Left cardiac atrium (tissue), 4 donors: Measurements from ENCODE around the gene GPATCH4. TPM values are rescaled to one million over a fixed set of nuclear protein-coding genes. Genes with fewer than 3 reads are reported as not detected.

Experiments used
- ATAC-seq, 2 donors: fragments of 200-7000 bp; cut with Tn5 transposase; one replicate each; pipeline ENCODE4 v1.9.1; 2020; ENCODE audit warnings: mild to moderate bottlenecking in 2 of 2, moderate library complexity in 2 of 2
- DNase-seq: peaks from one replicate; pipeline ENCODE4 v3.0.0-alpha.2; 2020
- intact Hi-C, 2 donors: fragments of 100-400 bp; cut with DNase I; formaldehyde crosslinking; loops; one replicate each; pipeline versions ENCODE4 v1.14.1 to v1.15.1; 2022 to 2023
- long read RNA-seq: library from polyadenylated mRNA; unstranded; transcript quantifications from one replicate; pipeline ENCODE4 v2.0.0, GENCODE V29; 2021
- total RNA-seq, 2 donors: library from RNA; stranded (reverse); fragmentation: NEBNext Ultra II Directional; extraction: Animal tissue kit (Norgen Biotek cat#: 25700); gene quantifications; one replicate each; pipeline ENCODE4 v1.2.1, GENCODE V29; 2021
- donor health status: DM: no; HTN: yes; CAD: no.
- donor health status: DM: no; HTN: yes; CAD: no; lungs with severe emphysema.
- donor health status: DM: yes; HTN: yes; CAD: no.
- donor health status: Dilated cardiomyopathy.

The GPATCH4 gene
- total RNA-seq: 10 to 100 TPM; 14.6 to 27.0 TPM
- long read RNA-seq, transcript GPATCH4-201 (8 exons, 1,972 nt): major isoform, 10 of 11 reads
- long read RNA-seq, partial matches to known transcripts: 0 of 11 reads
- long read RNA-seq, other reads (novel, unspliced or antisense): 1 of 11 reads

GRCh38 chr1:156601122-156601830 is at the start of gene GPATCH4:
GPATCH4 (minus strand) TSS chr1:156601479.
- intact Hi-C loops: loop anchor here (10.0 kb wide), 2 partner anchors 116 to 216 kb away; no protein-coding TSS in a partner anchor
- DNase-seq: peak; percentile 87

GRCh38 chr1:156648951-156649350 is 47.7 kb upstream of the GPATCH4 start:
- intact Hi-C loops: loop anchor here in 1 of 2 donors (5.0 kb wide), 1 partner anchor 33 kb away; no protein-coding TSS in a partner anchor
- ATAC-seq (no peak), DNase-seq (no peak)

More at GRCh38 chr1:156601122-156601830, at the start of gene GPATCH4:
- ATAC-seq: peak; percentile 90

DNA sequence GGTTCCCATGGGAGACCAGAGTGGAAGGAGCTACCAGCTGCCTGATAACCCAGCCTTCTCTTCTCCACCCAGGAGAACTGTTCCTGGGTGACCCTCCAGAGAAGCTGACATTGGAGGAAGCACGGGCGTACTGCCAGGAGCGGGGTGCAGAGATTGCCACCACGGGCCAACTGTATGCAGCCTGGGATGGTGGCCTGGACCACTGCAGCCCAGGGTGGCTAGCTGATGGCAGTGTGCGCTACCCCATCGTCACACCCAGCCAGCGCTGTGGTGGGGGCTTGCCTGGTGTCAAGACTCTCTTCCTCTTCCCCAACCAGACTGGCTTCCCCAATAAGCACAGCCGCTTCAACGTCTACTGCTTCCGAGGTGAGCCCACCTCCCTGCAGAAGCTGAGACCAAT is 47.2 kb upstream of the GPATCH4 start:
- no peak for DNase-seq
- ATAC-seq: no peak
- intact Hi-C loops: loop anchor here in 1 of 2 donors (5.0 kb wide), 1 partner anchor 34 kb away; no protein-coding TSS in a partner anchor

- ATAC-seq (no peak), DNase-seq (no peak)
- intact Hi-C loops: loop anchor here in 1 of 2 donors (5.0 kb wide), 1 partner anchor 35 kb away; no protein-coding TSS in a partner anchor
Observed at GRCh38 chr1:156647351-156647750, 46.1 kb upstream of the GPATCH4 start.

- no peak for DNase-seq
Observed at GRCh38 chr1:156646738-156647211, 45.5 kb upstream of the GPATCH4 start.

GRCh38 chr1:156645666-156646065 is 44.4 kb upstream of the GPATCH4 start:
- intact Hi-C loops: loop anchor here in 1 of 2 donors (5.0 kb wide), 1 partner anchor 37 kb away; no protein-coding TSS in a partner anchor
- ATAC-seq: no peak
- DNase-seq: no peak

More at GRCh38 chr1:156646738-156647211, 45.5 kb upstream of the GPATCH4 start:
- ATAC-seq: no peak
- intact Hi-C loops: loop anchor here in 1 of 2 donors (5.0 kb wide), 1 partner anchor 36 kb away; no protein-coding TSS in a partner anchor

DNA sequence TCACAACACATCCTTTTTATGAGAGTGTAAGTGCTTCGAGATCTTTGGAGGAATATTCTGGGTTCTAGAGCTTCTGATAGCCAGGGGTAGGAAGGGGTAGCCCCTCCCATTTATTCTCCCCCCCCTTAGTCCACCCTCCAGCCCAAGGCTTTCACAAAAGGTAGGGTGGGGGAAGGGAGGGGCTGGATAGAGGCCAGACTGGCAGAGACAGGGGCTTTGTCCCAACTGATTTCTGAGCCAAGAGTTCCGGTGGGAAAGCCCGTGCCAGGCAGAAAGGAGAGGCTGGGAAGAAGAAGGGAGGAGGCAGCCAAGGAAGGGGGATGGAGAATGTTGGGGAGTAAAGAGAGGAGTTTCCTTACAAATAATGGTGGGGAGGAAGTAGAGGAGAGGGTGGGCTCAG is 43.8 kb upstream of the GPATCH4 start:
- DNase-seq: no peak
- intact Hi-C loops: loop anchor here in 1 of 2 donors (5.0 kb wide), 1 partner anchor 37 kb away; no protein-coding TSS in a partner anchor
- ATAC-seq: no peak

GRCh38 chr1:156644640-156645039 is 43.4 kb upstream of the GPATCH4 start:
- DNase-seq: no peak
- intact Hi-C loops: loop anchor here in 1 of 2 donors (5.0 kb wide), 1 partner anchor 38 kb away; no protein-coding TSS in a partner anchor
- ATAC-seq: no peak

DNA sequence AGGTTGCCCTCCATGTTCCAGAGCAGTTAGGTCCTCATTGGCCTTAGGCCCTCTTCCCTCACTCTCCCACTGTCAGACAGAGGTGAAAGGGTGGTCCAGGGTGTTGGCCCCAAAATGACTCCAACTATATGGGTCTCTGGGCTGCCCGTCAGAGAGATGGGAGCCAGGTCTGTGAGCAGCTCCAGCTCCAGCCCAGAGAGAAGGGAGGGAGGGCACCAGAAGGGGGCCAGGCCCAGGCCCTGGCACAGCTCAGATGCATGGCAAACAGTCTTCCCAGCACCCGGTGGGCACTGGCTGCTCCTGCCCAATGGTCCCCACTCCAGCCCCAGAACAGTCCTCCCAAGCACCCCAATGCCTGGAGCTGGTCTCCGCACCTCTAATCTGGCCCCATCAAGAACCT is 42.9 kb upstream of the GPATCH4 start:
- DNase-seq: no peak
- ATAC-seq: no peak
- intact Hi-C loops: no loop called here

- DNase-seq (no peak), ATAC-seq (no peak)
- intact Hi-C loops: no loop called here
Observed at GRCh38 chr1:156643778-156644092, 42.5 kb upstream of the GPATCH4 start.

DNA sequence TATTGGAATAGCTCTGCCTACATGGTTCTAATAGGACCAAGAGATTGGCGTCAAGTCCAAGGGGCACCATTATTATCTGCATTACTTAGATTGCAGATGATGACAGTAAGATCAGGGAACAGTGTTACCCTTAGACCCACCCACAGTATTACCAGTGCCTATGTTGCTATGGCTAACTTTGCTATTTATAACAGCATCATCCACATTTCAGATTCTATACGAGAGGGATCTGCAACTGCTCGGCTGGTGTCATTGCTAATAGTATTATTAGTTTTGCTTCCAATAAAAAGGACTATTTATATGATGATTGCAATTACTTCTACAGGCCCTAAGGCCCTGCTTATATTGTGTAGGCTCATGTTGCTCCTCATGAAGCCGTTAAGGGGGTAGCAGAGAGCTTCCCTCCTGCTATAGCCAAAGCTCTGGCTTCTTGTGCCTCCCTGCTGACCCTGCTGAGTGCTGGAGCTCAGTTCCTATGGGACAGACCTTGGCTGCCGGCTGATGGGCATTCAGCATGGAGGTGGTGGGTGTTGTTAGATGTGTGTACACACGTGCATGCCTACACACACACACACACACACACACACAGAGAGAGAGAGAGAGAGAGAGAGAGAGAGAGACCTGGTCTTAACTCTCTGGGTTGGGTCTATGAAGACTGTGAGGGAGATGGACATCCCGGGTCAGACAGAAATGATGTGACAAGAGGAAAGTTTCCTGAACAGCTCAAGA is 41.9 kb upstream of the GPATCH4 start:
- no peak for ATAC-seq
- intact Hi-C loops: no loop called here
- no peak for DNase-seq

DNA sequence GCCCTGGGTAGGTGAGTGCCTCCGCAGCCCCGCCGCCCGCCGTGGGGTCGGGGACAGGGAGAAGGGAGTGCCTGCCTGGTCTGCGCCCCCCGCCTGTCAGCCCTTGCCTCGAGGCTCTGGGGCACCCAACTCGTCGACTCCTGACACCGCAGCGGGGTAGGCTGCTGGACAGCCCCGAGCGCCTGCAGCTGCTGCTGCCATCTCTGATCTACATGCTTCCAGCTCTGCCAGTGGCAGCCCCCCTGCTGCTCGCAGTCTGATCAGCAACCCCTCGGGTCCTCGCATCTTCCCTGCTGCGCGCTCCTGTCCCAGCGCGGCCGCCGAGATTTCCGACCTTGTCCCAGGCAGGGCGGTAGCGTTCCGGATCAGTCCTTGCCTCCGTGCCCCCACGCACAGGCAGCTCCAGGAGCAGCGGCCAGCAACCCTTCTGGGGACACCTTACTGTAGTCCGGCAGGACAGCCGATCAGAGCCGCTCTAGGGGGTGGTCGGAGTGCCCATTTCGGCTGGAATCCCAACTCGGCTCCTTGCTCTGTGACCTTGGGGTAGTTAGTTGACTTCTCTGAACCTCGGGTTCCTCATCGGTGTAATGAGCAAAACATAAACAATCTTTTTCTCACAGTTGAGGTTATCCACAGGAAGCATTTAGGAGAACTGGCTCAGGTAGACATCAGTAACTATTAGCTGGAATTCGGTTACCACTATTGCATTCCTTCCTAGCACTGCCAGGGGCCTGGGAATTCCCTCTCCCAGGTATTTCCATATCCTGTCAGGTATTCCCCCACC is 41.2 kb upstream of the GPATCH4 start:
- DNase-seq (no peak), ATAC-seq (peak; percentile 12 to 18)
- intact Hi-C loops: no loop called here

- DNase-seq (no peak), ATAC-seq (peak; percentile 73 to 78)
- intact Hi-C loops: no loop called here
Observed at GRCh38 chr1:156641761-156642264, 40.5 kb upstream of the GPATCH4 start, which contains the start of gene BCAN. BCAN (plus strand) TSS chr1:156642117; CDS start chr1:156646055, 3,938 bp downstream.

DNA sequence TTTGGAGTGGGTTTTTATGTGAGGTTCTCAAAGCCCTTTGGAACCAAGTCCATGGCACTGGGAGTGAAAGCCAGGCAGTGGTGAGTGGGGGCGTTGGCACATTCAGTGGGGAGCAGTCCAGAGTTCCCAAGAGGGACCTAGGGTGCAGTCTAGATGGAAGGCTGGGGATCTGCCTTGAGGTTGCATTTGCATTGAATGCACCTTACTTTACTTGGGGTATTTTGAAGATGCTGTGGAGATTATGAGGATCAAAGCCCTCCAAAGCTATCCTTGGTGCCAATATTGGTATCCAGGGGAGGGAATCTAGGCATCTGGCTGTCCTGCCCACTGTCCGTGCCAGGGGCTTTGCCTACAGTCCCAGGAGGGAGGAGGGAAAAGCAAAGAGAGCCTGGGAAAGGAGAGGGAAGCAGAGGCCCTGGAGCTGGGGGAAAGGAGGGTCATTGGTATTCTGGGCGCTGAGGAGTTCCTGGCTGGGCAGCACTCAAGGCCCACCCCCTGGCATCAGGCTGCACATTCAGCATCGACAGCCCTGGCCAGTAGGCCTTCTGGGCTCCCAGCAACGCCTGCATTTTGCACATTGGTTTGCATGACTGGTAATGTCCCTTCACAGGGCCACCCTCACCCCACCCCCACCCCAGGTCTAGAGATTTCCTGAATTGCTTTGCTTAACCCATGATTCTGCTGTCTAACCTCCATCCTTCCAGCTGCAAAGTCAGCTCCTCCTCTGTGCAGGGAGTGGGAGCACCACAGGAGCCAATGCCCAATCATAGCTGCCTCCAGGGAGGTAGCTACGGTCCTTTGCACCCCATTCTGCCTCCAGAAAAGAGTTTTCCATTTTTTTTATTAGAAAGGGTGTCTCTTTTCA is 39.8 kb upstream of the GPATCH4 start:
- DNase-seq (no peak), ATAC-seq (no peak)
- intact Hi-C loops: no loop called here

- DNase-seq: no peak
- no peak for ATAC-seq
- intact Hi-C loops: no loop called here
Observed at GRCh38 chr1:156639601-156640101, 38.4 kb upstream of the GPATCH4 start.

DNA sequence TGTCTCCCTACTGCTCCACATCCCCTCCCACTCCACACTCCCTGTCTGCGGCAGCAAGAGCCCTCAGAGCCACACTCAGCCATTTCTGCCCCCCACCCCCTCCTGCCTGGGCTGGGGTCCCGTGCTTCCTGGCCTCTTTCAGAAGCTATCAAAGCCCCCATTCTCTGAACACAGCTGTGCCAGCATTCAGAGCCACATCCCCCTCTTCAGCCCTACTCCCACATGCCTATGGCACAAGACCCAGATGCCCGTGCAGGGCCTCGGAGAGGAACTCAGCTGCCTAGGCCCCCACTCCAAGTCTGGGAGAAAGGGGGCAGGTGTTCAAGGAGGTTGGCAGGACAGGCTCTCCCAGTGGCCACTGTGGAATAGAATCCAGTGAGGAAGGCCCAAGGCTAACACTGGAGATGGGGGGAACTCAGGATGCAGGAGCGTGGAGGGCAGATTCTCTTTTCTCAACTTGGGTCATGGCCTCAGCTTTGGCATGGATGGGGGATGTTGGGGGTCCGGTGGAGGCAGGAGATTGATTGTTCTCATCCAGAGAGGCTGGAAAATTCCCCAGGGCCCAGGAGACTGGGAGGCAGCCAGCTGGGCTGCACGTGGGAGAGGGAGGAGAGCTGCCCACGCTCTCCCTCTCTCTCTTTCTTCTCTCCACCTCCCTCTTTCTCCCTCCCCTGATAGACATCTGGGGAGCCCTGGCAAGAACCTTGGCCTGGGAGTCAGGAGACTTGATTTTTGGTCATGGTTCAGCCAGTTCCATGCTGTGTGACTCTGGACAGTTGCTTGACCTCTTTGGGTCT is 37.1 kb upstream of the GPATCH4 start:
- peak in 1 of 2 donors; percentile 35 for ATAC-seq
- no peak for DNase-seq
- intact Hi-C loops: no loop called here

DNA sequence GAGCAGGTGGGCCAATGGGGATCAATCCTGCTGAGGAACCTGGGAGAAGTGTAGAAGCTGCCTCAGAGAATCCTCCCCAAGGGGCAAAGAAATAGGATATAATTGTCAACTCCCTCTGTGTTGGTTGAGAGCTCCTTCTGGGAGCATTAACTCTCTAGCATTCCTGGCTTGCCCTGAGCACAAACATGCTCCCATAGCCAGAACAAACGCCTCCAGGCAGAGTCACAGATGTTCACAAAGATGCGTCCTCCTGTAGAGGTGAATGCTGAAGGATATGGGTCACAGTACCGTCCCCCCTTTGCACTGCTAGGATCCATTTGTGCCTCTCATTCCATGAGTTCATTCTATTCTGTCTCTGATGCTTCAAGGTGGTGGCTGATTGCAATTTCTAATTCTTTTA is 31.1 kb upstream of the GPATCH4 start:
- DNase-seq (no peak), ATAC-seq (no peak)
- intact Hi-C loops: no loop called here
